ENCODE measurements around the gene FOXR2. TPM values are rescaled to one million over a fixed set of nuclear protein-coding genes. Genes with fewer than 3 reads are reported as not detected.

Gene FOXR2, protein sequence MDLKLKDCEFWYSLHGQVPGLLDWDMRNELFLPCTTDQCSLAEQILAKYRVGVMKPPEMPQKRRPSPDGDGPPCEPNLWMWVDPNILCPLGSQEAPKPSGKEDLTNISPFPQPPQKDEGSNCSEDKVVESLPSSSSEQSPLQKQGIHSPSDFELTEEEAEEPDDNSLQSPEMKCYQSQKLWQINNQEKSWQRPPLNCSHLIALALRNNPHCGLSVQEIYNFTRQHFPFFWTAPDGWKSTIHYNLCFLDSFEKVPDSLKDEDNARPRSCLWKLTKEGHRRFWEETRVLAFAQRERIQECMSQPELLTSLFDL
- not detected for total RNA-seq

DNA sequence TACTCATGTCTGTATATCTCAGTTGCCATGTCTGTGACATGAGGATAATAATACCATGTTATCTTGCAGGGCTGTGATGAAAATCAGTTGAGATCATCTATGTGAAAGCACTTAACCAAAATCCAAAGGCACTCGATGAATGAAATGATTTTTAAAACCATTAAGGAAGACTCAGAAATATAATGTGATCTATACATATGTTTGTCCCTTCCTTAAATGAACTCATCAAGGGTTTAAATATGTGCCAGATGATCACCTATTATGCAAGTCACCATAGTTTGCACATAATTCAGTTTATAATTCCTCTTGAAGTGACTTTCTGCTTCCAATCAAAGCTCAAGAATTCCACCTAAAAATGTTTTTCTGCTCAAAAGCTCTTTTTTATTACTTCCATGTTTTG, at the start of gene FOXR2:
TSS of gene FOXR2 (plus strand) at position 301 of the 400 bp plus-strand sequence. CDS start 312 bp downstream, outside the sequence.

Other genes with a start within 250 kb of the FOXR2 start
- 77.3 TPM for gene MAGEH1, start 171.3 kb upstream of the FOXR2 start, total RNA-seq
- 9.1 TPM for gene USP51, start 133.6 kb upstream of the FOXR2 start, total RNA-seq
- 34.3 TPM for gene RRAGB, start 94.3 kb downstream of the FOXR2 start, total RNA-seq

All from camera-type eye (tissue), 1 donor.